Esophagus squamous epithelium (tissue), 4 donors: ENCODE measurements around the gene SRRM4.

Experiments
- CTCF ChIP-seq, 6 experiments: fragments of 450-650 bp in 4 of 6; fragments of 200-600 bp in 2 of 6; sonication (generic) in 2 of 6; IDR thresholded peaks; one replicate each; pipeline ENCODE4 v1.5.1; 2016 to 2019; ENCODE audit warnings: antibody characterized with exemption in 6 of 6, mild to moderate bottlenecking in 4 of 6, moderate library complexity in 4 of 6
- POLR2A ChIP-seq, 4 donors: fragments of 450-650 bp; IDR thresholded peaks; one replicate each; pipeline ENCODE4 v1.6.1; 2017; ENCODE audit warnings: antibody characterized with exemption in 4 of 4, mild to moderate bottlenecking in 4 of 4, moderate library complexity in 3 of 4

GRCh38 chr12:119122047-119122446 lies 140.7 kb downstream of the SRRM4 start:
- TF ChIP-seq POLR2A (IDR thresholded peaks at IDR 0.05) (no peak), CTCF (IDR thresholded peaks at IDR 0.05) (no peak)
